GM23248 (cell line): ENCODE data around the gene VIL1.

Source experiments
- EZH2 ChIP-seq: fragments of 200-600 bp; sonication (generic); IDR thresholded peaks from 2 replicates; pipeline ENCODE4 v1.6.1; 2018; ENCODE audit warnings: antibody characterized with exemption, mild to moderate bottlenecking; ENCODE audit not compliant: insufficient read depth, poor library complexity, severe bottlenecking
- EZH2phosphoT487 ChIP-seq: fragments of 200-600 bp; sonication (generic); IDR thresholded peaks from 2 replicates; pipeline ENCODE4 v1.6.1; 2018; ENCODE audit warnings: antibody characterized with exemption, moderate library complexity, mild to moderate bottlenecking, low read depth; ENCODE audit not compliant: insufficient read depth

- TF ChIP-seq EZH2phosphoT487 (no peak), EZH2 (no peak)
Observed at GRCh38 chr2:218371983-218372350, 47.0 kb upstream of the VIL1 start.
